GM19324 (cell line): Measurements from ENCODE around the gene EVL.

ENCODE experiments used
- ATAC-seq: cut with Tn5 transposase; IDR thresholded peaks from one replicate; pipeline ENCODE4 v1.9.1; 2021; ENCODE audit warnings: mild to moderate bottlenecking, moderate library complexity; ENCODE audit not compliant: unreplicated experiment, low FRiP score

EVL gene

DNA sequence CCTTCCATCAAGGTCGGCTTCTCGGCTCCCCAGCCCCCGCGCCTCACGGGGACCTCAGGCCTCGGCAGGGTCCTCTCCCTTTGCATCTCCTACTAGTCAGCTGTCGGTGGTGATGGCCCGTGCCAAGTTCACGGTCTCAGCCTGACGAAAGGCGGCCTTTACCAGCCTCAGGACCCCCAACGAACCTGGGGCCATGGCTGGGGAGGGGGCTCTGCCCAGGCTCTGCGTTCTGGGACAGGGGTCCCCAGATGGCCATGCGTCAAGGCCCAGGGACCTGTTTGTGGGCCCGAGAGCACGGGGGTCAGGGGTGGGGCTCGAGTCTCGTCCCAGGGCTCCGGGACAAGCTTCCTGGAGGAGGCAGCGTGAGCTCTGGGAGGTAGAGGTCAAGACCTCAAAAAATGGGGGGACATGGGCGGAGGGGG is 127.0 kb downstream of the EVL start:
- ATAC-seq = peak; percentile 0

DNA sequence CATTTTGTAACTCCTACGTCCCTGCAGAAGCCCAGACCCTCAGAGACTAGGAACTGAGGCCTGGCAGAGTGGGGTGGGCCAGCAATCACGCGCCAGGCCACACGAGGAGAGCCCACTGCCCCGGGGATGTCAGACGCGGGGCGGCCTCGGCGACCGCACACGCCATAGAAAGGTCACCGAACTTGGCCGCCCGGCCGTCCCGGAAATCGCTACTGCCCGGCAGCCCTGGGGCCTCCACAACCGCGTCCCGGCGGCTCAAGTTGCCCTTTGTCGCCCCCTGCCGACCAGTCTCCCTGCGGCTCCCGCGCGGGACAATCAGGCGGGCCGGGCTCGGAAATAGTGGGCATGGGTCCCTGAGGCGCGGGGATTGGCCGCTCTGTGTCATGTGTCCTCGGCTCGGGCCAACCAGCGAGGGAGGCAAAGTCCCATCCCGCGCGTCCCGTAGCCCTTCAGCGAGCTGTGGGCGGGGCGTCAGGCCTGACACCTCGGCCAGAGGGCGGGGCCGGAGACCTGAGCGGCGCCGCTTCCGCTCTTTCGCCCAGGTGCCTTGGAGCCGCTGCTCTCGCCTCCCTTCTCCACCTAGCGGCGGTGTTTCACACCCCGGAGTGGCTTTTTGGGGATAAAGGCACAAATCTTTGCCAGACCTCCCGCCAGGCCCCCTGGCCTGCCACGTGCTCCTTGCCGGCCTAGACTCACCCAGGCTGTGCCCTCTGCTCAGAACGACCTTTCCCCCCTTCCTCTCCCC is 127.6 kb downstream of the EVL start:
- peak; percentile 99 for ATAC-seq
